ENCODE measurements around the gene SLCO3A1. TPM values are rescaled to one million over a fixed set of nuclear protein-coding genes. Genes with fewer than 3 reads are reported as not detected.

SLCO3A1 gene
- total RNA-seq, 2 donors from 2014 or later = 7.2 to 11.4 TPM

DNA sequence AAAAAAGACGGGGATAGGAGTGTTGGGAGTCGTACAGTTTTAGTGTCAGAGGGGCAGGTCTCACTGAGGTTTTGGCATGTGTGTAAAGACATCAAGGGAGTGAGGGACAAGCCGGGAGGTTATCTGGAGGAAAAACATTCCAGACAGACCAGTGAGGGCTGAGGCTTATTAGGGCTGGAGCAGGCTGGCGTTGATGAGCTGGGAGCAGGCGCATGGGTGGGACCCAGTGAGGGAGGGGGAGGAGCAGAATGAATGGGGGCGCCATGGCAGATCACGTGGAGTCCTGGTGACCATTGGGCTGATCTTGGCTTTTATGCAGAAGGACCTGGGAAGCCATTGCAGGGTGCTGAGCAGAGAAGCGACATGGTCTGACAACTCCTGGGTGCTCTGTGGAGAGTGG lies 180.2 kb downstream of the SLCO3A1 start:
- H3K9ac ChIP-seq (ENCODE audit: extremely low read depth, low read length, poor library complexity, severe bottlenecking) = no peak overlapping the region
- H3K27ac ChIP-seq (ENCODE audit: low read depth, low read length) = no peak overlapping the region
- H3K4me1 ChIP-seq (ENCODE audit: control insufficient read depth, insufficient read depth, low read length) = no peaks in the 10 kb centered on the region
- Mint-ChIP-seq H3K27ac (no peak overlapping the region), H3K9me3 (peaks cover 5% of the 10 kb centered on the region), H3K36me3 (ENCODE audit: low read depth) (no peaks in the 10 kb centered on the region), H3K4me3 (no peak overlapping the region), H3K27me3 (ENCODE audit: insufficient read depth) (peaks cover 3% of the 10 kb centered on the region), H3K4me1 (peaks cover 1% of the 10 kb centered on the region)
- TF ChIP-seq CTCF (conservative IDR thresholded peaks at IDR 0.05) = no peak
- WGBS, 2 experiments (ENCODE audit: insufficient coverage in 1 of 2, insufficient read length in 1 of 2) = 87 to 93% methylated on average over 8 of the region's 8 CpGs
- DNase-seq = no peak
- no peak overlapping the region for H3K4me3 ChIP-seq (ENCODE audit: low read length)
- H3K27me3 ChIP-seq (ENCODE audit: control insufficient read depth, insufficient read depth, low read length, poor library complexity, severe bottlenecking) = no peaks in the 10 kb centered on the region
- no peaks in the 10 kb centered on the region for H3K36me3 ChIP-seq (ENCODE audit: control insufficient read depth, insufficient read depth, low read length)
- H3K9me3 ChIP-seq (ENCODE audit: control insufficient read depth, low read length) = no peaks in the 10 kb centered on the region

- no peak for DNase-seq
- H3K9me3 Mint-ChIP-seq = peaks cover 10% of the 10 kb centered on the region
- no peak overlapping the region for H3K9ac ChIP-seq (ENCODE audit: extremely low read depth, low read length, poor library complexity, severe bottlenecking)
- H3K4me1 Mint-ChIP-seq = peaks cover 1% of the 10 kb centered on the region
- 93 to 94% methylated on average over 7 of the region's 7 CpGs for WGBS, 2 experiments (ENCODE audit: insufficient coverage in 1 of 2, insufficient read length in 1 of 2)
- H3K36me3 ChIP-seq (ENCODE audit: control insufficient read depth, insufficient read depth, low read length) = no peaks in the 10 kb centered on the region
- H3K27ac Mint-ChIP-seq = no peak overlapping the region
- H3K4me3 ChIP-seq (ENCODE audit: low read length) = no peak overlapping the region
- H3K4me3 Mint-ChIP-seq = no peak overlapping the region
- H3K27me3 Mint-ChIP-seq (ENCODE audit: insufficient read depth) = peaks cover 5% of the 10 kb centered on the region
- H3K9me3 ChIP-seq (ENCODE audit: control insufficient read depth, low read length) = no peaks in the 10 kb centered on the region
- no peak for TF ChIP-seq CTCF (conservative IDR thresholded peaks at IDR 0.05)
- H3K36me3 Mint-ChIP-seq (ENCODE audit: low read depth) = no peaks in the 10 kb centered on the region
- no peaks in the 10 kb centered on the region for H3K27me3 ChIP-seq (ENCODE audit: control insufficient read depth, insufficient read depth, low read length, poor library complexity, severe bottlenecking)
- no peaks in the 10 kb centered on the region for H3K4me1 ChIP-seq (ENCODE audit: control insufficient read depth, insufficient read depth, low read length)
- H3K27ac ChIP-seq (ENCODE audit: low read depth, low read length) = no peak overlapping the region
These were observed 180.7 kb downstream of the SLCO3A1 start for GRCh38 chr15:92034227-92034626.

DNA sequence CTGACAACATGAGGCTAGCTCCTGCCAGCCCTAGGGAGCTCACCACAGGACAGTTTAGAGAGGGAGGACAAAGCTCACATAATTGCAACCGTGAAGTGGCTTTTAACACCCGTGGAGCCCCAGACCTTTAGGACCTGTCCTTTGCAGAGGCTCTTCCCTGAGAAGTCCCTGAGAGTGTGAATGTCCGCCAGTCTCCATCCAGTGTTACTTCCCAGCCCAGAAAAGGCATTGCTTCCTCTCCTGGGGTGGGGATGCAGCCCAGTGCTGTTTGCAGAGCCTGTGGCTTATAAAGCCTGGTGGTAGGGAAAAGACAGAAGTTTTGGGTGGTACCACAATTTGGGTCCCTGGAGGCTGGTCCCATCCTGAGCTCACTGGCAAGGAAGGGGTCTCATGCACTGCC lies 182.0 kb downstream of the SLCO3A1 start:
- H3K9me3 Mint-ChIP-seq = peaks cover 12% of the 10 kb centered on the region
- no peaks in the 10 kb centered on the region for H3K9me3 ChIP-seq (ENCODE audit: control insufficient read depth, low read length)
- DNase-seq = no peak
- no peak overlapping the region for H3K9ac ChIP-seq (ENCODE audit: extremely low read depth, low read length, poor library complexity, severe bottlenecking)
- no peaks in the 10 kb centered on the region for H3K4me1 ChIP-seq (ENCODE audit: control insufficient read depth, insufficient read depth, low read length)
- no peaks in the 10 kb centered on the region for H3K27me3 ChIP-seq (ENCODE audit: control insufficient read depth, insufficient read depth, low read length, poor library complexity, severe bottlenecking)
- H3K36me3 Mint-ChIP-seq (ENCODE audit: low read depth) = no peaks in the 10 kb centered on the region
- H3K36me3 ChIP-seq (ENCODE audit: control insufficient read depth, insufficient read depth, low read length) = no peaks in the 10 kb centered on the region
- no peak overlapping the region for H3K4me3 Mint-ChIP-seq
- H3K27ac Mint-ChIP-seq = no peak overlapping the region
- no peak overlapping the region for H3K4me3 ChIP-seq (ENCODE audit: low read length)
- peaks cover 3% of the 10 kb centered on the region for H3K27me3 Mint-ChIP-seq (ENCODE audit: insufficient read depth)
- TF ChIP-seq CTCF (conservative IDR thresholded peaks at IDR 0.05) = no peak
- no peak overlapping the region for H3K27ac ChIP-seq (ENCODE audit: low read depth, low read length)
- WGBS, 2 experiments (ENCODE audit: insufficient coverage in 1 of 2, insufficient read length in 1 of 2) = 51 to 92% methylated on average over 2 to 3 of the region's 3 CpGs
- peaks cover 1% of the 10 kb centered on the region for H3K4me1 Mint-ChIP-seq

Measured in endodermal cell (in vitro differentiated cells).